Mucosa of gallbladder (tissue), 1 donor: ENCODE data around the gene NECTIN1. TPM values are rescaled to one million over a fixed set of nuclear protein-coding genes. Genes with fewer than 3 reads are reported as not detected.
"Not testable (repeated sequence)": the region's sequence is repeated elsewhere in the genome, so short reads cannot be mapped to it uniquely, and the experiment has no call there.

Experiments
- DNase-seq: peaks from one replicate; pipeline ENCODE4 v3.0.0-alpha.2; 2020; ENCODE audit warnings: low spot score
- total RNA-seq: library from RNA; stranded (reverse); gene quantifications from one replicate; pipeline ENCODE4 v1.2.1, GENCODE V29; 2021
- donor health status: DM: no; HTN: no; CAD: no.

Gene NECTIN1
- total RNA-seq, 1 donor from 2014 or later, result 13.2 TPM

DNA sequence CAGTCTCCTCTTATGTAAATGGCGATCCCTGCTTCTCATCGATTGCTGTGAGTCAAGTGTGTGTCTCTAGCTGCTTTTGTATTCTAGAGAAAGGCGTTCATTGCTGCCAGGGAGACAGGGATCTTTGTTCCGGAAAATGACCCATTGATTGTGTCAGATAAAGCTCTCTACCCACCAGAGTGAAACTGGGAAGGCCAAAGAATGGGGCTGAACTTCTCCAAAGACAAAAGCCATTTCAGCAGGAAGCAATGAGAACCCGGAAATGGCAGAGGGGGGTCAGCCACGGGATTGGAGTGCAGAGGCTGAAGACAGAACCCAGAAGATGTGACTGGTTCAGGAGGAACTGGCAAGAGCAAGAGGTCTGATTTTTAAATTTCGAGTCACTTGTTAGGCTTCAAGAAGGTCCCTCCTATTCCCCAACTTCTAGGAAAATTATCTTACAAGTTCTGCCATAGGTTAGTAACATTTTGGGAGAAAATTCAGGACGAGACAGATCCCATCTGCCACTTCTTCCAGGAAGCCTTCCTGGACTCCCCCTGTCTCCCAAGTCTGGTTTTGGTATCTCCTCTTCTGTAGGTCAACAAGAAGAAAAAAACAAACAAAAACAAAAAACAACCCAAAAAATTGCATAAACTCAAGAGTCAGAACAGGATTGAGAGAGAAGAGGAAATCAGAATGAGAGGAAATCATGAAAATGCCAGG, 110.6 kb downstream of the NECTIN1 start:
- DNase-seq, result peak; percentile 77

DNA sequence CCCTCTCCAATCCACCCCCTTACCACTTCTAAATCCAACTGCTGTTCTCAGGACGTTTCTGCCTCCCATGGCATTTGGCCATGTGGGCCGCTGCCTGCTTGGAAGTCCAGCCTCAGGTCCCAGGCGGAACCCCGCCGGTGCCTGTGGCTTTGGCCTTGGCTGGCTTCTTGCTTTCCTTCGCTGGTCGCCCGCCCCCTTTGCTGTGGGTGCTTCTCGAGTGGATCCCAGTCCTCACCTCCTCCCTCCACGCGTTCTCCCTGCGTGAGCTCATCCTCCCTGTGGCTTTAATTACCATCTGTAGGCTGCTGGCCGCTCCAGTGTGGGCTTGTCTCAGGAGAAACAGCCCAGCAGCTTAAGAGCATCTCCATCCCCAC, 111.7 kb downstream of the NECTIN1 start:
- DNase-seq, result no peak

DNA sequence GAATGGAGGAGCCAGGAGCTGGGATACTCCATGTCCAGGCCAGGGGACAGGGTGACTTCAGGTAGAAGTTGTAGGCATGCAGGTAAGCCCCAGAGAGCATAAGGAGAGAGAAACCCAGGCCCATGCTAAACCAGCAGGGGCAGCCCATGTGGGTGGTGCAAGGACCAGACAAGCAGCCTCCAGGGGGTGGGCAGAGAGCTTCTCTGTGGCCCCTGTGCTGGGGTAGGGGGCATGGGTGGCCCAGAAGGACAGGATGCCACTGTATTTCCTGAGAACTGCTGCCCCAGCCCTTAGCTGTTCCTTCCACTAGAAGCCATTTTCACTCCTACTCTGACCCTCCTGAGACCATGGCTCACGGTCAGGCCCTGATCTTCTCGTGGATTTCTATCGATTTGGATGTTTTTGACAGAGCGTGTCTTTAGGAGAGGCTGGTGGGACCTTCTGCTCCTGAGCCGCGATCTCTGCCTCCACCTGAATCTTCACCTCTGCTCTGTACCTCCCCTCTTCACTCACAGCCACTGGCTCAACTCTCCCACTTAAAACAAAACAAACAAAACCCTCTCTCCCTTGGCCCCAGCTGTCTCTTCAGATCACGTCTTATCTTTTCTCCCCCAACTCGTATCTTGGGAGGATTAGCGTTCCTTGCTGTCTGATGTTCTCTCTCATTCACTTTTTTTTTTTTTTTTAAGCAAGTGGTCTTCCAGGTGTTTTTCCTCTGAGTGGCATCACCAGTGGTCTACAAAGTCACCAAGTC, 112.2 kb downstream of the NECTIN1 start:
- DNase-seq, result no peak

DNA sequence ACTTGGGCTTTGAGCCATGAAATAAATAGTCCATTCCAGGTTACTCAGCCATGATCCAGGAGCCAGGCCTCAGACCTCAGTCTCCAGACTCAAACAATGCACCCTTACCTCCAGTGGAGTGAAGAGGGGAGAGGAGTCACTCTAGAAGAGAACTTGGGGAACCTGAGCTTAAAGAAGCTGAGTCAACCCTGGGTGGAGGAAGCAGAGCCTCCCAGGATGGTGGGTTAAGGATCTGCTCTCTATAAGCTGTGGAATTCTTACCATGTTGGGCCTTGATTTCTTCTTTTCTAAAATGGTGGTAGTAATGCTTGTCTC, 113.2 kb downstream of the NECTIN1 start:
- no peak for DNase-seq

DNA sequence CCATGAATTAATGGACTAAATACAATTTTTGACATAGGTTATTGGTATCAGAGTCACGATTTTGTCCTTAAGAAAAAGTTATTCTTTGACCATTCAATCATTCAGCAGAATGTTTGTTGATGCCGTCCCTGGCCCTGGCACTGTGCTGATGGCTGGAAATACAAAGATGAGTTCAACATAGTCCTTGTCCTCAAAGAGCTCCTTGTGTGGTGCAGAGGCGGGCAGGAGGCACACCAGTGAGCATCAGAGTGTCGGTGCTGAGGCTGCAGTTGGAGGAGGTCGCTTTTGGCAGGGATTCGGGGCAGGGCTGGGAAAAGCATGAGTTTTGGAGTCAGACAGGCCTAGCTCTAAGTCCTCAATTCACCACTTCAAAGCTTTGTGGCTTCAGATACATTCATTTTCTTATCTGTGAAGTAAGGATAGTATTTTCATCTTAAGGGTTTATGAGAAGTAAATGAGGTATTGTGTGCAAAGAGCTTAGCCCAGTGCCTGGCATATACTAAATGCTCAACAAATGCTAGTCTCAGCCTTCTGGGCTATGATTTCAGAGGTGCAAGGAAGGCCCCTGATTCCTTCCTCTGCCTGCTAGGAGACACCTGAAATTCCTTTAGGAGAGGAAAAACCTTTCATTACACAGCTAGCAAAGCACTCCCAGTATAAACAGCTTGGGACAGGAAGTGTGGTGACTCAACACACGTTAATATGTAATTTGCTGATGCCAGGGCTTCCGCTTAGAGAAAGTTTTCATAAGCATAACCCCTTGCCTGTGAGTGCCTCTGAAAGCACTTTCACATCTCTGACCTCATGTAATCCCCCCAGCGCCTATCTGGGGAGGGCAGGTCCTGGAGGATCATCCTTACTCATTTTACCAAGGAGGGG, 113.8 kb downstream of the NECTIN1 start:
- DNase-seq, result peak; percentile 36

DNA sequence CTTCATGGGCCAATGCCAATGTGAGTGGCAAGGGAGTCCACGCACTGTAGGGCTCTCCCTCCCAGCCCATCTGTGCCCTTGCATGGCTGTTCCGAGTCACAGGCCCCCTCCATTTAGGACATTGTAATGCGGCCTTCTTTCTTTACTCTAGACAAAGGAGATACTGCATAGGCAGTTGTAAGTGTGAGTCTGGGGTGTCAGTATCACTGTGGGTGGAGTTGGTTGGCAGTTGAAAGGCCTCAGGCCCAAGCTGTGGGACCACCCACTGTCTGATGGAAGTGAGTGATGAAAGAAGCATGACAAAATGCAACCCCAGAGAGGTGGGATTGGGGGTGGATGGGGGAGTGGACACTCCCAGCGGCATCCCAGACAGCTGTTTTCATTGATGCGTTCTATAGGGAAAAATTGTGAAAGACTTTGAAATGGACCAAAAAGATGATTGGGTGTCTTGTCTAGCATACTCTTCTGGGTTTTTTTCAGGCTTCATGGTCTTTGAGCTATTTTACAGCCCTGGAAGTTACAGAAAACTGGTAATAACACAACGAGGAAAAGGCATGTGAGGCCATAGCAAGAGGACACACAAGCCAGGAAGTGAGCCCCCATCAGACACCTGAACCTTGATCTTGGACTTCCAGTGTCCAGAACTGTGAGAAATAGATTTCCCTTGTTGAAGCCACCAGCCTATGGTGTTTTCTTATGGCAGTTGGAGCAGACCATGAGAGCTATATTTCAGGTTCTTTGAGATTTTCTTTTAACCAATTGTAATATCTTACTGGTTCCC, 114.6 kb downstream of the NECTIN1 start:
- DNase-seq, result no peak

DNA sequence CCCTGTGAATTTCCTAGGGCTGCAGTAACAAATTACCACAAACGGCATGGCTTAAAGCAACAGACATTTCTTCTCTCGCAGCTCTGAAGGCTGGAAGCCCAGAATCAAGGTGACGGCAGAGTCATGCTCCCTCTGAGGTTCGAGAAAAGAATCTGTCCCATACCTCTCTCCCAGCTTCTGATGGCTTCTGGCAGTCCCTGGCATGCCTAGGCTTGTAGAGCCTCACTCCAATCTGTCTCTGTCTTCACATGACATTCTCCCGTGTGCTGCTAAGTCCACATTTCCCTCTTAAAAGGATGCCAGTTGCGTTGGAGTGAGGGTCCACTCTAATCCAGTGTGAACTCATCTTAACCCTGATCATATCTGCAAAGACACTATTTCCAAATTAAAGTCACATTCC, 116.2 kb downstream of the NECTIN1 start:
- DNase-seq, result no peak

DNA sequence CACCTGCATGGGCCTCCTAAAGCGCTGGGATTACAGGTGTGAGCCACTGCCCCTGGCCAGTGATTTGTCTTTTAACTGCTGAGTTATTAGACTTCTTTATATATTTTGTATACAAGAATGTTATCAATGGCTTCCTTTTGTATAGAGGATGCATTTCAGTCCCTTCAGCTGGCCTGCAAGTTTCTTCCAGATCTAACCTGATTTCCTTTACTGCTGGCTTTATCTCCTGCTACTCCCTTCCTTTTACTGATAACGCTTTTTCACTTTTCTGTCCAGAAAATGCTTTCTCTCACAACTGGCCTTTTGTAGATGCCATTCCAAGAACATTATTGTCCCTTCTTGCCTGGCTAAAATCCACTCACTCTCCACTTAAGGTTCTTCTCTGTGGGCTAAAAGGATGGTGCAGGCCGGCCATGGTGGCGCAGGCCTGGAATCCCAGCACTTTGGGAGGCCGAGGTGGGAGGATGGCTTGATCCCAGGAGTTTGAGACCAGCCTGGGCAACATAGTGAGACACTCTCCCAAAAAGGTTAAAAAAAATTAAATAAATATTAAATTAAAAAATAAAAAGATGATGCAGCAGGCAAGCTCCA, 118.1 kb downstream of the NECTIN1 start:
- no peak for DNase-seq

DNA sequence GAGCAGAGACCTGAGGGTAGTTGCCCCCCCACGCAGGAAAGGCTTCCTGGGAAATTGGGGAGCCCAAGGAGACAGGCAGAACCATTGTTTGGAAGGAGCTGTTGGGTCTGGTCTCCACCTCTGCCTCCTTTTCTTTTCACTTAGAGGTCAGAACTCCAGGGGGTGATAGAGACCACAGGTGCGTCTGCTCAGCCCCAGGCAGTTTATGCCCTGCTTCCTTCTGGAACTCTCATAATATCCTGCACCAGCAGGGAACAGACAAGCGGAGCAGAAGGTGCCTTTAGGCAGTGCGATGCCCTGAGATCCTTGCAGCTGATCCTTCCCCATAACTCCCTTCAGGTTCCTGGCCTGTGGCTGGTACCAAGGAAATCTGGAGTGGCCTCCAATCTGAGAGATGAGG, 120.2 kb downstream of the NECTIN1 start:
- DNase-seq, result no peak

DNA sequence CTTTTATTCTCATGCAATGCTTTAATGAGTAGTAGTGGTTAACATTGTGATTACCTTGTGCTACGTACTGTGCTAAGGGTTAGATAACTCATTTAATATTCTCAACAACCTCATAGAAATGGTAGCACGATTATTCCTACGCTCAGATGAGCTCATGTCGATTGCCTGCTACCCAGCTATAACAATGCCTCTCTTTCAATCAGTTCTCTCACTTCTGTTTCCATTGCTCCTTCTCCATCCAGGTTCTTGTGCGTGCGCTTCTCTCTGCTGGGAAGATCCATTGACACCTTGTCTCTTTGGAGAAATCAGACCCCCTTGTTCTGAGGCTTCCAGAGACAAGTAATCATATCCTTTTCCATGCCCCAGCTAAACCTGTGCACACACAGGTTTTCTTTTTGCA, 120.8 kb downstream of the NECTIN1 start:
- DNase-seq, result no peak

DNA sequence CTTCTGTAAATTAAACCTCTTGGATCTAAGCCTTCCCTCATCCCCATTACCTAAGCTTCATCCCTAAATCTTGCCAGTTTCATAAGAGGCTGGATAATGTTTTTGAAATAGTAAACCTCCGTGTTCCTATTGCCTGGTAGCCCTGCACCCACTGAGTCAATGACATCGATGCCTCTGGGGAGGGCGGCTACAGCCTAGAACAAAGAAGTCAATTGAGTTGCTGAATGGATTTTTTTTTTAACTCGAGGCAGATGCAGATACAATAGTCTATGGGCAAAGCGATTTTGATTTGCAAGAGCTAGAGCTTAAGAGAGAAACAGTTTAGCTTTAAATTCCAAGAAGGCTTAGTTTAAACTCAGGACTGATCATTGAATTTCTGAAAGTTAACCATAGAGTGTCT, 121.3 kb downstream of the NECTIN1 start:
- no peak for DNase-seq

DNA sequence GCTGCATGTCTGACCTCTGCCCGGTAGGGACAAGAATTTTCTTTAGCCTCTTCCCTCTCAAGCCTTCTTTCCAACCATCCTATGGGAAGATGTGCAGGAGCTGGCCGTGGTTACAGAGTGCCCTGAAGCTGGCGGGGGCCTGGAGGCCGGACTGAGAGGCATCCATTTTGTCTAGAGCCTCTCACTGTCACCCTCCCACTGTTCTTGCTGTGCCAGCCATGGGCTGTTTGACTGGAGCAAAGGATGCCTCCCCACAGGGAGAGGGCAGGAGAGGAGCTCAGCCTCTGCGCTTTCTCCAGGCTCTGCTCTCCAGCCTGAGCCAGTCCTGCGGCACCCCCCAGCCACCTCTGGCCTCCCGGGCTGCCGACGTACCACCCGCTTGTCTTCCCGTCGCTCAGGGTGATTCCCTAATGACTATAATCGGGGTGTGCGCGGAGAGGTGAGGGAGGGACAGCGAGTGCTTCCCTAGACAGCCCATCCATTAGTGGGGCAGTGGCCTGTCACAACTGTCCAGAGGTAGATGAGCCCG, 123.8 kb downstream of the NECTIN1 start:
- DNase-seq, result no peak

DNA sequence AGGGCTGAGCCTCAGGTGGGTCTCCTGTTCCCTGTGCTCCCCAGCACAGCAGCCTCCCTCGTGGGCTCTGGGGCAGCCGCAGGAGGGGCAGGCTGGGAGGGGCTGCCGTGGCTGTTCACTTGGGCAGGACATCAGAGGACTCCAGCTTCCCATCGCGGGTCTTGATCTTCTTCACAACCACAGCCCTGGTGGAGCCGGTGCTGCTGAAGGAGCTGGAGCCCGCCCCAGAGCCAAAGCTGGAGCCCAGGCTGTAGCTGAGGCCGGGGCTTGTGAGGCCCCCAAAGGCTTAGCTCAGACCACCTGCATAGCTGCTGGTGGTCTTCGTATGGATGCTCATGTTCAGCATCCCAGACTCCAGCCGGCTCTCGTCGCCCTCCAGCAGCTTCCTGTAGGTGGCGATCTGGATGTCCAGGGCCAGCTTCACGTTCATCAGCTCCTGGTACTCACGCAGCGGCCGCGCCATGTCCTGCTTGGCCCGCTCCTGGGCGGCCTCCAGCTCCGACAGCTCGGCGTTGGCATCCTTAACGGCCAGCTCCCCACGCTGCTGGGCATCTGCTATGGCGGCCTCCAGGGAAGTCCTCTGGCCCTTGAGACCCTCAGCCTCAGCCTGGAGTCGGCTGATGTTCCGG, 126.1 kb downstream of the NECTIN1 start:
- DNase-seq, result no peak

DNA sequence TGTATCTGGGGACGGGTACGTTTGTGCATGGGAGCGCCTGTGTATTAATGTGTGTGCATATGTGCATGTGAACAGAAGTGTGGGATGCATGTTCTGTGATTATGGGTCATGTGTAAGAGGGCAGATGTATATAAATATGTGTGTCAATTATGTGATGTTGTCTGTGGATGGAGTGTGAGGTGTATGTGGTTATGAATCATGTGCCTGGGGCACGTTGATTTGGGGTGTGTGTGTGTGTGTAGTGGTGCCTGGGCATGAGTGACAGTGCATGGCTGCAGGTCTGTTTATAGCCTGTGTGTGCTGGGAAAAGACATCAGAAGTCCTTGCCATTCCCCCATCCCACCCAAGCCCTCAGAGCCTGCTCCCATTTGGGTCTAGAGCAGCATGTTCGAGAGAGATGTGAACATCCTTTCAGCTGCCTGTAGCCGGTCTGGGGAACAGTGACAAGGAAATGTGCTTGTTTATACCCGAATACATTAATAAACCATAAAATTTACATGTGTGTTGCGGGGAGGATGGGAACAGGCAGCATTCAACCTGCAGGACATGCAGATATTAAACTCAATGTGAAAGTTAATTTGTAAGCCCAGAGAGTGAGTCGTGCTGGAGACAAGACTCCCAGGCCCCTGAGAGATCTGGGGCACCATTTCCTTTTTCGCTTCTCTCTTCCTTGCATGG, 129.0 kb downstream of the NECTIN1 start:
- no peak for DNase-seq

DNA sequence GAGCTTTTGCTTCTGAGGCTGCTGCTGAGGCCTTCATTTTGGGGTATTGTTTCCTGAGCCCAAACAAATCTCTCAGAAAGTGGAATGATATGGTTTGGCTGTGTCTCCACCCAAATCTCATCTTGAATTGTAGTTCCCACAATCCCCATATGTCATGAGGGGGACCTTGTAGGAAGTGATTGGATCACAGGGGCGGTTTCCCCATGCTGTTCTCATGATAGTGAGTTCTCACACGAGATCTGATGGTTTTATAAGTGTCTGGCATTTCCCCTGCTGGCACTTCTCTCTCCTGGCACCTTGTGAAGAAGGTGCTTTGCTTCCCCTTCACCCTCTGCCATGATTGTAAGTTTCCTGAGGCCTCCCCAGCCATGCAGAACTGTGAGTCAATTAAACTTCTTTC, 133.1 kb downstream of the NECTIN1 start:
- not testable (repeated sequence) for DNase-seq

DNA sequence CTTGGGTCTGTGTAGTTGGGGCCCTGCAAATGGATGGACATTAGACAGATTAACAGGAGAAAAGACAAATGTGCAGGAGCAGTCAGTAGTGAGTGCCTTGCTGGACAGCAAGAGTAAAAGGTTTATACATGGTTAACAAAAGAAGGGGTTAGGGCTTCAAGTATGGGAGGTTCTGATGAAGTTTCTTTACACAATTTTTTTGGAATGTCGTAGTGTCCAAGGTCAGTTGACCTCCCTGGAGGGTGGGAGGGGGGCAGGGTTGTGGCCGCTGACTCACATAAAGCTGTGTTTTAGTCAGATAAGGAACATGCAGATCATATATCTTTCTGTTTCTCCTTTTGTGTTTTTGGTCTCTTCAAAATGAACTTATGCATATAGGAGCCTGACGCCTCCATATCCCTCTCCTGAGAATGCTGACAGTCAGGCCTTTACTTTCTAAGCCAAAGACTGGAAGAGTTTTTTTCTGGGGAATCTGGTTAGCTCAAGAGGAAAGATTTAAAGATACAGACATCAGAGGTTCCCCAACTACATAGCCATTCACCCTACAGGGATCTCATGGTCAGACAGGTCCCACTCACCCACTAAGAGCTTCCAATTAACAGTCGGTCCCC, 134.3 kb downstream of the NECTIN1 start:
- no peak for DNase-seq

DNA sequence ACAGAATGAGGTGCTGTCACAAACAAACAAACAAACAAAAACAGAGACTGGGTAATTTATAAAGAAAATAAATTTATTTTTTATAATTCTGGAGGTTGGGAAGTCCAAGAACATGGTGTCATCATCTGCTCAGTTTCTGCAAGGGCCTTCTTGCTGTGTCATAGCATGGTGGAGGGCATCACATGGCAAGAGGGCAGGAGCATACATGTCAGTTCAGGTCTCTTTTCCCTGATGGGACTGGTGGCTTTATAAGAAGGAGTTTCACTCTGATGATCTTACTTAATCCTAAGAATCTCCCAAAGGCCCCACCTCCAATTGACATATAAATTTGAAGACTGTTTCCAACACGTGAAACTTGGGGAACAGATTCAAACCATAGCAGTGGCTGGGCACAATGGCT, 135.7 kb downstream of the NECTIN1 start:
- no peak for DNase-seq

DNA sequence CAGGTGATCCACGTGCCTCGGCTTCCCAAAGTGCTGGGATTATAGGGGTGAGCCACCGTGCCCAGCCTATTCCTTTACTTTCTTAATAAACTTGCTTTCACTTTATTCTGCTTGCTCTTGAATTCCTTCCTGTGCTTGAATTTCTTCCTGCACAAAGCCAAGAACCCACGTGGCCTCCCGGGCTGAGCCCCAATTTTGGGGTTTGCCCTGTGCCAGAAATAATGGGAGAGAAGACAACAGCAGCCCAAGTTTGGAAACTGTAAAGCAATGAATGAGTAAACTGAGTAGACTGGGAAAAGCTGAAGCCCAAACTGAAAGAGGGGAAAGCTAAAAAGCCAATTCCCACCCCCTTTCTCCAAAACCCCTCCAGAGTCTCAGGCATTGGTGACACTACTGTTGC, 136.4 kb downstream of the NECTIN1 start:
- peak; percentile 29 for DNase-seq

DNA sequence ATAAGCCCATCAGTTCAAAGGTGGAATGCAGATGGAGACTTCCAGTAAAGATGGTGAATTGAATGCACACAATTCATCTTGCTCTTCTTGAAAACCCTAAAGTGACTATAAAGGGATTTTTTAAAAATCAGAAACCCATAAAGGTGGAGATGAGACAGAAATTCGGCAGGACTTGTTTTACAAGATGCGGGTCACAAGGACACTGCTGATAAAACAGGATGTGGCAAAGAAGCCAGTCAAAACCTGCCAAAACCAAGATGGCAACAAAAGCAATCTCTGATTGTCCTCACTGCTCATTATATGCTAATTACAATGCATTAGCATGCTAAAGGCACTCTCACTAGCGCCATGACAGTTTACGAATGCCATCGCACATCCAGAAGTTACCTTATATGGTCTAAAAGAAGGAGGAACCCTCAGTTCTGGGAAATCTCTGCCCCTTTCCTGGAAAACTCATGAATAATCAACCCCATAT, 137.1 kb downstream of the NECTIN1 start:
- DNase-seq, result no peak
